Endothelial cell of umbilical vein (primary cell): ENCODE data around the gene RGS7.

Experiments
- EZH2 ChIP-seq: IDR thresholded peaks from 2 replicates; pipeline ENCODE4 v1.6.1; 2012; ENCODE audit warnings: borderline replicate concordance, low read depth, mild to moderate bottlenecking, moderate library complexity, low read length, inconsistent platforms; ENCODE audit not compliant: severe bottlenecking
- FOS ChIP-seq: IDR thresholded peaks from 2 replicates; pipeline ENCODE4 v1.6.1; 2011; ENCODE audit warnings: mild to moderate bottlenecking, low read length, moderate library complexity, borderline replicate concordance; ENCODE audit not compliant: insufficient read depth
- MYC ChIP-seq: IDR thresholded peaks from one replicate; pipeline ENCODE4 v1.6.1; 2011; ENCODE audit warnings: mild to moderate bottlenecking, low read depth, low read length
- POLR2A ChIP-seq: IDR thresholded peaks from 2 replicates; pipeline ENCODE4 v1.6.1; 2012; ENCODE audit warnings: low read depth, mild to moderate bottlenecking, control low read depth, low read length
- POLR2AphosphoS5 ChIP-seq: IDR thresholded peaks from 2 replicates; pipeline ENCODE4 v1.6.1; 2012; ENCODE audit warnings: low read depth, mild to moderate bottlenecking, control low read depth, low read length, moderate library complexity; ENCODE audit not compliant: insufficient read depth
- TF ChIP-seq, protein P1 (sequence below), 2 donors: IDR thresholded peaks; 1 replicate in 1 of 2; 2 replicates in 1 of 2; pipeline ENCODE4 v1.5.1; 2011; ENCODE audit warnings: low read length in 2 of 2, mild to moderate bottlenecking in 2 of 2, moderate library complexity in 2 of 2, control low read depth in 1 of 2, inconsistent platforms in 1 of 2, low read depth in 1 of 2; ENCODE audit not compliant: insufficient read depth in 1 of 2; ENCODE audit errors: extremely low read depth in 1 of 2

DNA sequence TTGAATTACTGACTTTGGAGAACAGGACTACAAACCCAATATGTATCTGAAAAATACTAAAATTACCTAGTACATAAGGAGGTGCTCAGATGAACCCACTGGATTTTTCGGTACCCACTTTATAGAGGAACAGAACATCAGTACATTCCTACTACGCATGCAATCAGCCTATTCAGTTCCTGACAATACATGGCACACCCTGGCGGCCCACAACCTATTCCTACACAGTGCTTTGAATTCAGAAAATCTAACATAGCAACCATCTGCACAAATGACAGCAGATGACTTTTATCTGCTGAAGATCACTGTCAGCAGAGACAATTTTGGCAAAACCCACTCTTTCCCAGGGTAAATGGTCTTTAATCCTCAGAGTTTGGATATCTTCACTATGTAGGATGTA lies 487.9 kb downstream of the RGS7 start:
- TF ChIP-seq, protein P1, sequence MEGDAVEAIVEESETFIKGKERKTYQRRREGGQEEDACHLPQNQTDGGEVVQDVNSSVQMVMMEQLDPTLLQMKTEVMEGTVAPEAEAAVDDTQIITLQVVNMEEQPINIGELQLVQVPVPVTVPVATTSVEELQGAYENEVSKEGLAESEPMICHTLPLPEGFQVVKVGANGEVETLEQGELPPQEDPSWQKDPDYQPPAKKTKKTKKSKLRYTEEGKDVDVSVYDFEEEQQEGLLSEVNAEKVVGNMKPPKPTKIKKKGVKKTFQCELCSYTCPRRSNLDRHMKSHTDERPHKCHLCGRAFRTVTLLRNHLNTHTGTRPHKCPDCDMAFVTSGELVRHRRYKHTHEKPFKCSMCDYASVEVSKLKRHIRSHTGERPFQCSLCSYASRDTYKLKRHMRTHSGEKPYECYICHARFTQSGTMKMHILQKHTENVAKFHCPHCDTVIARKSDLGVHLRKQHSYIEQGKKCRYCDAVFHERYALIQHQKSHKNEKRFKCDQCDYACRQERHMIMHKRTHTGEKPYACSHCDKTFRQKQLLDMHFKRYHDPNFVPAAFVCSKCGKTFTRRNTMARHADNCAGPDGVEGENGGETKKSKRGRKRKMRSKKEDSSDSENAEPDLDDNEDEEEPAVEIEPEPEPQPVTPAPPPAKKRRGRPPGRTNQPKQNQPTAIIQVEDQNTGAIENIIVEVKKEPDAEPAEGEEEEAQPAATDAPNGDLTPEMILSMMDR (IDR thresholded peaks at IDR 0.05; ENCODE audit: extremely low read depth in 1 of 2, insufficient read depth in 1 of 2, low read depth in 1 of 2, low read length in 2 of 2) = no peak
- TF ChIP-seq POLR2AphosphoS5 (no peak), POLR2A (no peak), EZH2 (no peak), FOS (no peak), MYC (no peak)
